ENCODE results near the gene RPL41. TPM values are rescaled to one million over a fixed set of nuclear protein-coding genes. Genes with fewer than 3 reads are reported as not detected.

Gene RPL41
- total RNA-seq, 1 donor from 2014 or later: 2,837 TPM

DNA sequence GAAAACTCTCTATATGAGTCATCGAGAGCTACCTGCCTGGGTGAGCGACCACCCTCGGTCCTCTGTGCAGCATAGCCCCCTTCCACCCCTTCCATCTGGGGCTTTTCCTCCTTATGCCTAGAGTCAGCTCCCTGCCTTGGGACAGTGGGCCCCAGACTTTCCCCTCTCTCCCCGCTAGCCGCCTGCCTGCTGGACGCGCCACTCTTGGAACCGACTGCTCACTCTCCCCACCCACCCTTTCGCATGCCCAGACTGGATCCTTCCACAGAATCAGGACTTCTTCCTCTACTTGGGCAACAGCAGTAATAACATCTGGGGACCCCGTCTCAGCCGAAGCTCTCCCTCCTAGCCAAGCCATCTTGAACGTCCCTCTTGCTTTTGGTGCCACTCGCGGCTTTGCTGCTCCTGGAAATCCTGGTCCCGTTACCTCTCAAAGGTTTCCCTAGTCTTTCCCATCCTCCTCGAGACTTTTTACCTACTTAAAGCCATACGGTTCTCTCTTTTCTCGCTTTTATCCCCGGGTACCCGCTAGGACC, 12.3 kb downstream of the RPL41 start:
- DNase-seq: peak; percentile 53
- TF ChIP-seq, protein P1, sequence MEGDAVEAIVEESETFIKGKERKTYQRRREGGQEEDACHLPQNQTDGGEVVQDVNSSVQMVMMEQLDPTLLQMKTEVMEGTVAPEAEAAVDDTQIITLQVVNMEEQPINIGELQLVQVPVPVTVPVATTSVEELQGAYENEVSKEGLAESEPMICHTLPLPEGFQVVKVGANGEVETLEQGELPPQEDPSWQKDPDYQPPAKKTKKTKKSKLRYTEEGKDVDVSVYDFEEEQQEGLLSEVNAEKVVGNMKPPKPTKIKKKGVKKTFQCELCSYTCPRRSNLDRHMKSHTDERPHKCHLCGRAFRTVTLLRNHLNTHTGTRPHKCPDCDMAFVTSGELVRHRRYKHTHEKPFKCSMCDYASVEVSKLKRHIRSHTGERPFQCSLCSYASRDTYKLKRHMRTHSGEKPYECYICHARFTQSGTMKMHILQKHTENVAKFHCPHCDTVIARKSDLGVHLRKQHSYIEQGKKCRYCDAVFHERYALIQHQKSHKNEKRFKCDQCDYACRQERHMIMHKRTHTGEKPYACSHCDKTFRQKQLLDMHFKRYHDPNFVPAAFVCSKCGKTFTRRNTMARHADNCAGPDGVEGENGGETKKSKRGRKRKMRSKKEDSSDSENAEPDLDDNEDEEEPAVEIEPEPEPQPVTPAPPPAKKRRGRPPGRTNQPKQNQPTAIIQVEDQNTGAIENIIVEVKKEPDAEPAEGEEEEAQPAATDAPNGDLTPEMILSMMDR (IDR thresholded peaks at IDR 0.05): no peak
- ATAC-seq: peak; percentile 1 to 18
- Histone ChIP-seq H3K4me3 (peak overlapping the region; percentile 89), H3K4me1 (peaks cover 48% of the 10 kb centered on the region), H3K9me3 (no peaks in the 10 kb centered on the region), H3K27ac (peak overlapping the region; percentile 88), H3K27me3 (ENCODE audit: low read depth) (no peaks in the 10 kb centered on the region), H3K36me3 (peaks cover 37% of the 10 kb centered on the region)
- intact Hi-C loops (cut with DNase I): no loop called here

DNA sequence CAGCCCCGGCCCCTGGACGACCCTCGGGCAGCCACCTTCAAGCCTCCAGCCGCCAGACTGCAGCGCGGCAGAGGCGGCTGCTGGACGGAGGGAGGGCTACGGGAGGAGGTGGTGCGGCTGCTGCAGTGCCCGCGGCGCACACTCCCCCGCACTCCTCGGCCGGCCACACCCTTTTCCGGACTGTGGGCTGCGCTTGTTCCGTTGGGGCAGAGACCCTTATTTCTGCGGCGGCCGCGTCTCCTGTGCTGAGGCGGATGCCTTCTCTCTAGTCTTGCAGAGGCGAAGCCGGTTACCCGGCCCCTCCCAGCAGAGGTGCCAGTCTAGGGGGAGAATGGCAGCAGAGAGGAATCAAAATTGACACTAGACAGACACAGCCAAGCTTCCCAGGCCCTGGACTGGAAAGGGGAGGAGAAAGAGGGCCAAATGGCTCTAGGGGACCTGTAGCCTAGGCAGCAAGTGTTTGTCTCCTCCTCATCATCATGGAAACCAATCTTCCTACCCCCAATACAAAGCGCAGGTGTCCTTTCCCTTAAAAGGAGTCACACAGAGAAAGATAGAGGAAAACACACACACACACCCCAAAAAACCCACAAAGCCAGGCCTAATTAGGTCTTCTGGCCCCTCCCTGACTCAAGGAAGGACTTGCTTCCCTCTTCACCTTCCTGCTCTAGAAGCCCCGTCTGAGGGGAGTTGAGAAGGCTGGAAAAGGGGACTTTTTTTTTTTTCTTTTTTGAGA, 12.9 kb downstream of the RPL41 start:
- intact Hi-C loops (cut with DNase I): no loop called here
- TF ChIP-seq, protein P1 (IDR thresholded peaks at IDR 0.05): no peak
- Histone ChIP-seq H3K4me1 (peaks cover 47% of the 10 kb centered on the region), H3K27ac (peak overlapping the region; percentile 88), H3K4me3 (peak overlapping the region; percentile 89), H3K27me3 (ENCODE audit: low read depth) (no peaks in the 10 kb centered on the region), H3K9me3 (no peaks in the 10 kb centered on the region), H3K36me3 (peaks cover 43% of the 10 kb centered on the region)
- DNase-seq (peak; percentile 82), ATAC-seq (peak; percentile 69 to 75)

- DNase-seq: no peak
- TF ChIP-seq, protein P1 (IDR thresholded peaks at IDR 0.05): no peak
- H3K4me3 ChIP-seq: peak overlapping the region; percentile 89
- H3K9me3 ChIP-seq: no peaks in the 10 kb centered on the region
- peak overlapping the region; percentile 88 for H3K27ac ChIP-seq
- H3K4me1 ChIP-seq: peaks cover 42% of the 10 kb centered on the region
- intact Hi-C loops (cut with DNase I): no loop called here
- no peaks in the 10 kb centered on the region for H3K27me3 ChIP-seq (ENCODE audit: low read depth)
- no peak for ATAC-seq
- peaks cover 50% of the 10 kb centered on the region for H3K36me3 ChIP-seq
Observed at GRCh38 chr12:56129942-56130495, 13.6 kb downstream of the RPL41 start.

DNA sequence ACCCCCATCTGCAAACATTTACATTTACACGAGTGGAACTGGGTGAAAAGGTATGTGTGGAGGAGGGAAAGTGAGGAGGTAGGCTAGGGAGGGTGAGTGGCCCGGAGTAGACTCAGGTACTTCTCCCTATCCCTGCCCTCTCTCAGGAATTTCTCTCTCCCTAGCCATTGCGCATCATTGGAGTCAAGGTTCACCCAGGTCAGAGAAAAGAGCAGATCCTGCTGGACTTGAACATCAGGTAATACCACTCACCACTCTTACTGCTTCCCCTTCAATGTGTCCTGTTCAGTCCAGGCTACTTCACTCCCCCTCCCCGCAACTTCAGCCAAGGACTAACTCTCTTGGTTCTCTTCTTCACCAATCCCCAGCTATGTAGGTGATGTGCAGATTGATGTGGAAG, 14.4 kb downstream of the RPL41 start:
- H3K27me3 ChIP-seq (ENCODE audit: low read depth): no peaks in the 10 kb centered on the region
- peaks cover 58% of the 10 kb centered on the region for H3K36me3 ChIP-seq
- no peaks in the 10 kb centered on the region for H3K9me3 ChIP-seq
- peaks cover 33% of the 10 kb centered on the region for H3K4me1 ChIP-seq
- no peak for DNase-seq
- TF ChIP-seq, protein P1 (IDR thresholded peaks at IDR 0.05): no peak
- intact Hi-C loops (cut with DNase I): no loop called here
- no peak for ATAC-seq
- H3K27ac ChIP-seq: no peak overlapping the region
- H3K4me3 ChIP-seq: no peak overlapping the region

- DNase-seq (no peak), ATAC-seq (no peak)
- Histone ChIP-seq H3K4me3 (no peak overlapping the region), H3K27ac (no peak overlapping the region), H3K36me3 (peaks cover 98% of the 10 kb centered on the region), H3K4me1 (peaks cover 10% of the 10 kb centered on the region), H3K9me3 (no peaks in the 10 kb centered on the region), H3K27me3 (ENCODE audit: low read depth) (no peaks in the 10 kb centered on the region)
- TF ChIP-seq, protein P1 (IDR thresholded peaks at IDR 0.05): no peak
- intact Hi-C loops (cut with DNase I): no loop called here
Observed at GRCh38 chr12:56134897-56135296, 18.5 kb downstream of the RPL41 start.
